ENCODE data around the gene SORBS2. TPM values are rescaled to one million over a fixed set of nuclear protein-coding genes. Genes with fewer than 3 reads are reported as not detected.

The SORBS2 gene
- total and polyA plus RNA-seq, 3 donors from 2014 or later = 20.2 to 47.7 (median 26.0) TPM

DNA sequence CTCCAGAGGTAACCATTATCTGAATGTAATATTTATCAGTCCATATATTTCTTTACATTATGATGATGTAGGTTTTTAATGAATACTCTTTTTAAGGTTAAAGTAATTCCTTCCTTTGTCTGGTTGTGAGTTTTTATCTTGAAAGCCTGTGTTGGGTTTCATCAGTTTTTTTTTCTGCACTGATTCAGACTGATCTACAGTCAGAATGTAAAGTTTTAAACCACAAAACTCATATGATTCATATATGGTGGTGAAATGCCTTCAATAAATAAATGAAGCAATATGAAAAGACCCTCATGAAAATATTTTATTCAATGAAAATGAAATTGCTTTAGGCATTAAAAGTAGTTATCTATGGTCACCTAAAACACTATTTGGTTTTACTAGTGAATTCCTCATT lies 47.1 kb downstream of the SORBS2 start:
- no peak for TF ChIP-seq POLR2A (IDR thresholded peaks at IDR 0.05)
- TF ChIP-seq, protein P1, sequence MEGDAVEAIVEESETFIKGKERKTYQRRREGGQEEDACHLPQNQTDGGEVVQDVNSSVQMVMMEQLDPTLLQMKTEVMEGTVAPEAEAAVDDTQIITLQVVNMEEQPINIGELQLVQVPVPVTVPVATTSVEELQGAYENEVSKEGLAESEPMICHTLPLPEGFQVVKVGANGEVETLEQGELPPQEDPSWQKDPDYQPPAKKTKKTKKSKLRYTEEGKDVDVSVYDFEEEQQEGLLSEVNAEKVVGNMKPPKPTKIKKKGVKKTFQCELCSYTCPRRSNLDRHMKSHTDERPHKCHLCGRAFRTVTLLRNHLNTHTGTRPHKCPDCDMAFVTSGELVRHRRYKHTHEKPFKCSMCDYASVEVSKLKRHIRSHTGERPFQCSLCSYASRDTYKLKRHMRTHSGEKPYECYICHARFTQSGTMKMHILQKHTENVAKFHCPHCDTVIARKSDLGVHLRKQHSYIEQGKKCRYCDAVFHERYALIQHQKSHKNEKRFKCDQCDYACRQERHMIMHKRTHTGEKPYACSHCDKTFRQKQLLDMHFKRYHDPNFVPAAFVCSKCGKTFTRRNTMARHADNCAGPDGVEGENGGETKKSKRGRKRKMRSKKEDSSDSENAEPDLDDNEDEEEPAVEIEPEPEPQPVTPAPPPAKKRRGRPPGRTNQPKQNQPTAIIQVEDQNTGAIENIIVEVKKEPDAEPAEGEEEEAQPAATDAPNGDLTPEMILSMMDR (IDR thresholded peaks at IDR 0.05) = no peak
- intact Hi-C loops (cut with DNase I; ENCODE audit: low total_unique reads) = no loop called here
- no peak for DNase-seq

DNA sequence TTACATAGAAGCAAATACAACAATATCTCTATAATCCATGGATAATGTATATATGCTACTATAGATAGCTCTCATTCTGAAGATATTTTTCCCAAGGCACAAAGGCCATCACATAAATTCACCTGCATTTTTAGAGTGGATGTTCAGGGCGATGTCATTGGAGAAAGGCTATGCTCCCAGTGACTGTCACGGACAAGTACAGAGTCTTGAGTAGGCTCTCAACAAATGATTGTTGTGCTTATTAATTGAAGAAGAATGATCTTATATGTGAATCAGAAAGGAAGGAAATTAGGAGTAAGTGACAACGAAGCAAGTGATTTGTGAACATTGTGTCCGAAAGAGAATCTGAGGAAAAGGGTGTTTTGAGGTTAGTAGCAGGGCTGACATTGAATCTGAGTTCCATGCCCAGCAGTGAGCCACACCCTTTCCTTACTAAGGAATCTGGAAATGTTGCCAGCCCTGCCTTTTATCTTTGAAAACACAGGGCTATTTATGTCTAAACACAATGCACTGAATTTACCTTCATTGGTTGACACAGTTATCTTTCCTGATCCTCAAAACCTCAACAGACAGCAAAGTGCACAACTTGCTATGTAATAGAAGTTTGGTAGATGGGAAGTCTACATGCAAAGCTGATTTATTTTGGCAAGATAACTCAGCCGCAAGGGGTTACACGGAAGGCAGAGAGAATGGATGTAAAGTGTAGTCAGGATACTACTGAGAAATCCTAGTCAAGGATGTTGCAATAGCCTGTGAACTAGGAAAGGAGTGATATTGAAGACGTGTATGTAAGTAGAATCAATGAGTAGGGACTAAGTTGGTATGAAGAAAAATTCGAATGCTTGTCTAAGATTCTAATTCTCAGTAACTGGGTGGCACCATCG lies 50.4 kb downstream of the SORBS2 start:
- TF ChIP-seq, protein P1 (IDR thresholded peaks at IDR 0.05) = no peak
- no peak for TF ChIP-seq POLR2A (IDR thresholded peaks at IDR 0.05)
- H3K27ac ChIP-seq = no peak overlapping the region
- H3K9me3 ChIP-seq = no peaks in the 10 kb centered on the region
- WGBS, 2 donors = 74 to 75% methylated on average over 9 of the region's 9 CpGs
- H3K36me3 ChIP-seq (ENCODE audit: low read depth, missing control alignments) = no peaks in the 10 kb centered on the region
- DNase-seq = no peak
- no peak overlapping the region for H3K4me3 ChIP-seq
- intact Hi-C loops (cut with DNase I; ENCODE audit: low total_unique reads) = no loop called here
- H3K27me3 ChIP-seq = no peaks in the 10 kb centered on the region
- H3K4me1 ChIP-seq = no peaks in the 10 kb centered on the region

More for the DNA sequence above, 47.1 kb downstream of the SORBS2 start:
- Histone ChIP-seq H3K4me3 (no peak overlapping the region), H3K9me3 (no peaks in the 10 kb centered on the region), H3K36me3 (ENCODE audit: low read depth, missing control alignments) (no peaks in the 10 kb centered on the region), H3K27me3 (no peaks in the 10 kb centered on the region), H3K4me1 (no peaks in the 10 kb centered on the region), H3K27ac (no peak overlapping the region)

DNA sequence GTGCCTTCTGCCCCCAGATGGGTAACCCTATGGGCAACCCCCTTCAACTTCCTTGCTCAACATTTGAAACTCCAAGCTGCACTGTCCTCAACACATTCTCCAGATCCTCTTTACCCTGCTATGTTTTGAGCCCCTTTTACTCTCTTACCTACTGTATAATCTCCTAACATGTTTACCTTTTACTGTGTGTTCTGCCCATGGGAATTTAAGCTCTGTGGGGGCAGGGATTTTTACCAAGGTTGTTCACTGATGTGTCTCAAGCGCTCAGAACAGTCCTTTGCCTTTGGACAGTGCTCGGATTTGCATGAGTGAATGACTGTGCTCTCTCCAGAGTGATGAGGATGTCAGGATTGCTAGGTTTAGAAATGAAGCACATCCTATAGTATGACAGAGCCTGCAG lies 53.2 kb downstream of the SORBS2 start:
- Histone ChIP-seq H3K36me3 (ENCODE audit: low read depth, missing control alignments) (no peaks in the 10 kb centered on the region), H3K27ac (no peak overlapping the region), H3K4me1 (no peaks in the 10 kb centered on the region), H3K27me3 (no peaks in the 10 kb centered on the region), H3K9me3 (no peaks in the 10 kb centered on the region), H3K4me3 (no peak overlapping the region)
- WGBS, 2 donors = 69 to 73% methylated on average over 2 of the region's 2 CpGs
- TF ChIP-seq POLR2A (IDR thresholded peaks at IDR 0.05) = no peak
- TF ChIP-seq, protein P1 (IDR thresholded peaks at IDR 0.05) = no peak
- DNase-seq = no peak
- intact Hi-C loops (cut with DNase I; ENCODE audit: low total_unique reads) = no loop called here

DNA sequence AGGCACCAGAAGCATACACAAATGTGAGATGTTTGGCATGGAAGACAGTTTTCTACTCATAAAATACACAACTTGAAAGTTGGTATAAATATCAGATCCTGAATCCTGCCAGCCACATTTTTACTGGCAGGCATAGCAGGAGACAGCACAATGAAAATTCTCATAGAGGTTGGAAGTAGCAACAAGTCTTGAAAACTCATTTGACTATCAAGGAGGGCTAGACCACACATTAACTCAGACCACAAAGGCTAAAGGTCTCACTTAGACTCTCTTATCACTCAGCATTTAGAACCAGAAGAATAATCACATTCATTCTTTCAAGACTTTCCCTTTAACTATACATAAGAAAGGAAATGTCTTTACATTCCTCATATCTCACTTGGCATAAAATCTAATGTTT lies 56.5 kb downstream of the SORBS2 start:
- Histone ChIP-seq H3K4me3 (no peak overlapping the region), H3K4me1 (no peaks in the 10 kb centered on the region), H3K9me3 (no peaks in the 10 kb centered on the region), H3K36me3 (ENCODE audit: low read depth, missing control alignments) (no peaks in the 10 kb centered on the region), H3K27me3 (no peaks in the 10 kb centered on the region), H3K27ac (no peak overlapping the region)
- DNase-seq = no peak
- intact Hi-C loops (cut with DNase I; ENCODE audit: low total_unique reads) = no loop called here
- TF ChIP-seq POLR2A (IDR thresholded peaks at IDR 0.05) = no peak
- TF ChIP-seq, protein P1 (IDR thresholded peaks at IDR 0.05) = no peak

DNA sequence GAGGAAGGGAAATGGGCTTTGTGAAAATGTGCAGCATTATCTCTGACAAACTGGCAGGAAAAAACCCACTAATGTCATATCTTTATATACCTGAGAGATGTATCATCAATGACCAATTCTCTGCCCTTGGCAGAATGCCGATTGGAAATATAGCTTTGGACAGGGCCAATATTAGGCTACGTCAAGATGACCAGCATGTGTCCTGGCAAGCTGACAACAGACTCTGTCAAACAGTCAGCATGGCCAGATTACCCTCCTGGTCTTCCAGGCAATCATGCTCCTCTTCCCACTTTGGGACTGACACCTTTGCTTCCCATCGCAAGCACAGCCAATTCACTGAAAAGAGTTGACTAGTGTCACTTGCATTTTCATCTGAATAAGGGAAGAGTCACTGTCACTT lies 57.0 kb downstream of the SORBS2 start:
- intact Hi-C loops (cut with DNase I; ENCODE audit: low total_unique reads) = no loop called here
- Histone ChIP-seq H3K4me1 (no peaks in the 10 kb centered on the region), H3K36me3 (ENCODE audit: low read depth, missing control alignments) (no peaks in the 10 kb centered on the region), H3K27me3 (no peaks in the 10 kb centered on the region), H3K27ac (no peak overlapping the region), H3K9me3 (no peaks in the 10 kb centered on the region), H3K4me3 (no peak overlapping the region)
- no peak for DNase-seq
- TF ChIP-seq, protein P1 (IDR thresholded peaks at IDR 0.05) = no peak
- TF ChIP-seq POLR2A (IDR thresholded peaks at IDR 0.05) = no peak
- WGBS, 2 donors = 72 to 81% methylated on average over 3 of the region's 3 CpGs

Measured in testis (tissue), 3 donors.